Fibroblast of pulmonary artery (primary cell): ENCODE results near the gene CNIH1.

ENCODE experiments used
- DNase-seq: peaks from one replicate; pipeline ENCODE4 v3.0.0-alpha.2; 2010; ENCODE audit warnings: low read depth
- H3K4me3 ChIP-seq: replicated peaks from 2 replicates; pipeline ENCODE4 v1.5.1; 2011; ENCODE audit warnings: low read depth, mild to moderate bottlenecking, control low read depth, low read length, moderate library complexity
- CTCF ChIP-seq: IDR thresholded peaks from 2 replicates; pipeline ENCODE4 v1.5.1; 2011; ENCODE audit warnings: mild to moderate bottlenecking, control low read depth, low read length, inconsistent platforms; ENCODE audit errors: missing control alignments

The CNIH1 gene

DNA sequence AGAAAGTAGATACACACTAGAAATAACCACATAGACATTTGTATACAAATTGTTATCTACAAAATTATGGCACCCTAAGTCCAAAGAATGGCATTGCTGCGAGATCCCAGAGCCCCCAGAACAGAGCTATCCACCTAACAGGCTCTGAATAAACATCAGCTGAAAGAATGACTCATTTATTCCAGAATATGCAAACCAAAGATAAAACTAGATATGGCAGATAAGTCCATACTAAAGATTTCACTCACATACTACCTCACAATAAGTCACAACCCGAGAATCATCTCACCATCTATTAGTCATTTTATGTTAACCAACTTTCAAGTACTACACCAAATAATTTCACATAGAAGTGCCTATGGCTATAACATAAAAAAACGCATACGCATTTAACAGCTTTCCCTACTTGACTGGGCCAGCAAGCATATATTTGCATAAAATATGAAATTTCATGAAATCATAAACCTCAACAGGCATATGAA lies 5.6 kb downstream of the CNIH1 start:
- peak; percentile 68 for DNase-seq
- no peak for TF ChIP-seq CTCF
- H3K4me3 ChIP-seq: no peak overlapping the region

DNA sequence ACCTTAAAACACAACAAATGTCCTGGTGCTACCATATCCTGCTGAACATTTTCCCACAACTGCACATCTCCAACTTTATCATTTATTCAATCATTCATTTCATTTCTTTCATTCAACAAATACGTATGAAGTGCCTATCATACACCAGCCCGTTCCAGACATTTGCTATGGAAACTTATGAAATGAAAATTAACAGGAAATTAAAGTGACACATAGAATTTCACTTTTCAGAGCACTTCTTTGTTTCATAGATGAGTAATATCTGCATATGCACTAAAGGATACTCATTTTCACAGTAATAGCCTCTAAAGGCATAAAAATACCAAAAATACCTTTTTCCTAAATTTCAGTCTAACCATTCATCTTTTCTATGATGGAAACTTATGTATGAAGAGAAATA lies 12.6 kb downstream of the CNIH1 start:
- no peak for TF ChIP-seq CTCF
- no peak for DNase-seq
- H3K4me3 ChIP-seq: no peak overlapping the region

DNA sequence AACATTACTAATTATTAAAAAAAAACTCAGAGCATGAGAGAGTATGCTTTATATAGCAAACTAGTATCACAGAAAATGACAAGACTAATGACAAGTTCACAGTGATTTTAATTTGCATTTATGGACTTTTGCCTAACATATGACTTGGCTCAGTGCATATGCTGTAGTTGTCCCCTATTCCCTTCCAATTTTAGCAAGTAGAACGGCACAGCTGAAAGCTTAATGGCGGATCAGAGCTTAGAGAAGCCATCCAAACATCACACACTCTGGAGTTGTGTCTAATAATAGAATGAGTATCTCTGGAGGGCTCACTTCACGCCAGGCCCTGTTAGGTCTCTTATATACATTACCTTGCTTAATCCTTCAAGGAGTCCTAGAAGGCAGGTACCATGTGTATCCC lies 13.3 kb downstream of the CNIH1 start:
- TF ChIP-seq CTCF: no peak
- H3K4me3 ChIP-seq: no peak overlapping the region
- DNase-seq: no peak

GRCh38 chr14:54425537-54426274 lies 15.5 kb downstream of the CNIH1 start:
- no peak for DNase-seq
- no peak overlapping the region for H3K4me3 ChIP-seq
- TF ChIP-seq CTCF: no peak

DNA sequence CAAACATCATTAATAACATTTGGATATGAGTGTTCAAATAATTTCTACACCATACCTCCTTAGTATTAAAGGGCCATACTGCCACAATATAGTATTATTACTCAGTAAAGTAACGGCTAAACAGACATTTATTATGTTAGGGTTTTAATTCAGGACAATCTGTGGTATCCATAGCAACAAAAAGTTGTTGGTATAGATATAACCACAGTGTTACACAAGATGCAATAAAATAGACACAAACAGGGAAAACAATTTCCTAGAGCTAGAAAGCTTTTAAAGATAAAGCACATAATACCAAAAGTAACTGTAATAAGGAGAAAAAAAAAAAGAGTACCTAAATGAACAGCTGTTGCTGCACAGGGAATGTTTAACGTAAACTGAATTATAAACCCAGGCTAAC lies 16.1 kb downstream of the CNIH1 start:
- DNase-seq: no peak
- no peak overlapping the region for H3K4me3 ChIP-seq
- no peak for TF ChIP-seq CTCF

DNA sequence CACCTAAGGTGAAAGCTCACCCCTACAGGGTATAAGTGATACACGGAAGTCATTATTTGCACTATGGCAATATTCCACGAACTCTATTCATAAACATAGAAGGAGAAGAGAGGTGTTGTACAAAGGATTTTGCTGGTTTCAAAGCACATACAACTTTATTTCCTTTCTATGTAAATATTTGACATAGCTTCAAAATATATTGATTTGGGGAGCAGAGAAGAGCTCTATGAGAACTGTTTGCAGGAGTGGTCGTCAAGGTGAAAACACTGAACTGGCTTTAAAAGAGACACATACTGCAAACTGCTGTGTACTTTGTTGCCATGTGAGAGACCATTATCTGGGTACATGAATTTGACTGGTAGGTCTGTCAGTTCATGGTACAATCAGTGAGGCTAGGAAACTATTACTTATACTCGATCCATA lies 16.7 kb downstream of the CNIH1 start:
- no peak for DNase-seq
- H3K4me3 ChIP-seq: no peak overlapping the region
- TF ChIP-seq CTCF: no peak

DNA sequence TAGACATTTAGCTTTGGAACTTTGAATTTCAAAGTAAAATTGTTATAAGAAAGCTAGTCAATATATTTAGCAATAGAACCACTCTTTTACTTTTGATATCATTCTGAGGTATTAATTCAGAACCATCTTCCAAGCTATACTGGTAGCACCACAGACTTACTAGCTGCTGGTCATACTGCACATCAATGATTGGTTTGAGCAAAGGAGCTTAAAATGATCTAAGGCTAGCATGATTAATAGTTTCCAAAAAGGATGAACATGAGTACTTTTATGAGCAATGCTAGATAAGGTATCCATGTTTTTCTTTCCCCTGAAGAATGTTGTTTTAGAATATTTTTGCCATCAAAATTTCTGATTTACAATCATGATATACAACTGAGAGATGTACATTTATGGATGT lies 17.2 kb downstream of the CNIH1 start:
- no peak for TF ChIP-seq CTCF
- DNase-seq: no peak
- no peak overlapping the region for H3K4me3 ChIP-seq
